Stimulated activated CD8-positive, alpha-beta memory T cell treated with anti-CD3 and anti-CD28 coated beads, Interleukin-4, amount 100 ng/mL, for 48 hours (primary cell): Measurements from ENCODE around the gene SLC35F4.
"Not testable (repeated sequence)": the region's sequence is repeated elsewhere in the genome, so short reads cannot be mapped to it uniquely, and the experiment has no call there.

ENCODE experiments used
- DNase-seq: peaks from one replicate; pipeline ENCODE4 v3.0.0-alpha.2; 2020

Gene SLC35F4

DNA sequence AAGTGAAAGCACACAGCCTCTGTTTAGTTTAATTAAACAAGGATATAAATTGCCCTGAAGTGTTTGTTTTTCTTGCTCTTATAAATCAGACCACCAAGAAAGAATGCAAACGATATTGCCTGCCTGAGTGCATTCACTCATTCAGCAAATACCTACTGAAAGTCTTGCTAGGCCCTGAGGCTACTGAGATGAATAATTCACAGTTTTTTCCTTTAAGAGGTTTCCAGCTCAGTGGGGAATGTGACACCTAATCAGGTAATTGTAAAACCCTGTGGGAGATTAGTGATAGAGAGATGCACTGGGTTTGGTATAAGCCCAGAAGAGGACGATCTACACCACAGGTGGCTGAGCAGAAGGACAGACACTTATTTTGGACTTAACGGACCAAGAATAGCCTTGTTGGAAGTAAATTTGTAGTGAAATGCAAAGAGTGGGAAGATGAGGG is 151.4 kb downstream of the SLC35F4 start:
- DNase-seq, result no peak

DNA sequence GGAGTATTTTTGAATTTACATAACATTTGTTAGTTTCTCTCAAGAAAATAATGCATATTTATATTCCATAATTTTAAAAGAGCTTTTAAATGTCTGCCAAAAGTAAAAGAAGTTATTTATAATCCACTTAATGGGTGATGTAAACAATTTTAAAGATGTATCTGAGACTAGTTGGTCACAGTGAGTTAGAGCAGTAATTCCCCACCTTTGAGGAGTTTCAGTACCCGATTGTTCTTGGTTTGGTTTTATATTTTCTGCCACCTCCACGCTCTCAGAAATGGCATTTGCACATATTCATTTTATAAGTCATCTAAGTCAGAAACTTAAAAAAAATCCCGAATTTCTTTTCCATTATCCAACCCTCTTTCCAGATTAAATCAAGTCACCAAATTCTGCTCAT is 153.2 kb downstream of the SLC35F4 start:
- DNase-seq, result no peak

- no peak for DNase-seq
Measured at GRCh38 chr14:57712102-57712501, 153.8 kb downstream of the SLC35F4 start.

- DNase-seq, result no peak
Measured at GRCh38 chr14:57709909-57710308, 156.0 kb downstream of the SLC35F4 start.

DNA sequence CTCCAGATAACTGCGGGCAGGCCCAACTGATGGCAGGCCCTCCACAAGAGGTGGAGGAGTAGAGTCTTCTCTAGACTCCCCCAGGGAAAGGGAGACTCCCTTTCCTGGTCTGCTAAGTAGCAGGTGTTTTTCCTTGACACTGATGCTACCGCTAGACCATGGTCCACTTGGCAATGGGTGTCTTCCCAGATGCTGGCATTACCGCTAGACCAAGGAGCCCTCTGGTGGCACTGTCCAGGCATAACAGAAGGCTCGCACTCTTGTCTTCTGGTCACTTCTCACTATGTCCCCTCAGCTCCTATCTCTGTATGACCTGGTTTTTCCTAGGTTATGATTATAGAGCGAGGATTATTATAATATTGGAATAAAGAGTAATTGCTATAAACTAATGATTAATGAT is 156.8 kb downstream of the SLC35F4 start:
- not testable (repeated sequence) for DNase-seq

GRCh38 chr14:57707219-57707618 is 158.7 kb downstream of the SLC35F4 start:
- no peak for DNase-seq

GRCh38 chr14:57704763-57705162 is 161.1 kb downstream of the SLC35F4 start:
- no peak for DNase-seq

DNA sequence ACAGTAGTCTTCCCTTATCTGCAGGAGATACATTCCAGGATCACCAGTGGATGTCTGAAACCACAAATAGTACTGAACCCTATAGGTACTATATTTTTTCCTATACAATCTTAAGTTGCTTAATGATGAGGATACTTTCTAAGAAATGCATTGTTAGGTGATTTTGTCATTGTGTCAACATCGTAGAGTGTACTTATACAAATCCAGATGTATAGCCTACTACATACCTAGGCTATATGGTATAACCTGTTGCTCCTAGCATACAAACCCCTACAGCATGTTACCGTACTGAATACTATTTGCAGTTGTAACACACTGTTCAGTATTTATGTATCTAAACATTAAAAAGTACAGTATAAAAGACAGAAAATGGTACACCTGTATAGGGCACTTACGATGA is 165.9 kb downstream of the SLC35F4 start:
- no peak for DNase-seq

GRCh38 chr14:57692671-57693070 is 173.2 kb downstream of the SLC35F4 start:
- no peak for DNase-seq

GRCh38 chr14:57687416-57687815 is 178.5 kb downstream of the SLC35F4 start:
- no peak for DNase-seq

GRCh38 chr14:57686304-57686703 is 179.6 kb downstream of the SLC35F4 start:
- no peak for DNase-seq

DNA sequence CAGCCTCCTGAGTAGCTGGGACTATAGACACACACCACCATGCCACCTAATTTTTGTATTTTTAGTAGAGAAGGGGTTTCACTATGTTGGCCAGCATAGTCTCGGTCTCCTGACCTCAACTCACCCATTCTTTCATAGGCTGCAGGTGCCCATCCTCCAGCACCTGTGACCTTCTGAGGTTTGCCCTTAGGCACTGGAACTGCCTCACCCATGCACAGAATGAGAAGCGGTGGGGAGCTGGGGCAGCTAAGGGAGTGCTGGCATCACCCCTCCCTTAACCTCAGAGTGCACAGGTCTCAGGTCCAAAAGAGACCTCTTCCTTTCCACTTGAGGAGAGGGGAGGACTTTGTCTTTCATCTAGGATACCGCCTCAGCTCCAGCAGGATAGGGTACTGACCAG is 194.9 kb downstream of the SLC35F4 start:
- DNase-seq, result no peak

- no peak for DNase-seq
Measured at GRCh38 chr14:57660208-57660607, 205.7 kb downstream of the SLC35F4 start.

GRCh38 chr14:57659052-57659451 is 206.8 kb downstream of the SLC35F4 start:
- DNase-seq, result no peak

DNA sequence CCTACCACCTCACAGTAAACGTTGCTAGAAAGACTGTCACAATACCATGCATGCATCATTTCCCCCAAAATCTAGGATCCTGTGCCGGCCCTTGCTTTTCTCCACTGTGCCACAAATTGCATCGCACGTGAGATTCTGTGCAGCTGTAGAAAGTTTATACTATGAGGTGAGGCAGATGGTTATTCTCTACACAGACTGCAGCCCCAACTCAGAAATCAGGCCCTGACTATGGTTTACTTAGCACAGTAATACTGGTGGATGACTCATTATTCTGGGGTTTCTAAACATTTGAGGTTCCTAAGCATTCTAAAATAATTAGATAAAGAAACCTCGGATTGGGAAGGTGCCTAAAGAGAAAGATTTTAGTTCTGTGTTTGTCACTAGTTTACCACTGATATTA is 208.4 kb downstream of the SLC35F4 start:
- no peak for DNase-seq

DNA sequence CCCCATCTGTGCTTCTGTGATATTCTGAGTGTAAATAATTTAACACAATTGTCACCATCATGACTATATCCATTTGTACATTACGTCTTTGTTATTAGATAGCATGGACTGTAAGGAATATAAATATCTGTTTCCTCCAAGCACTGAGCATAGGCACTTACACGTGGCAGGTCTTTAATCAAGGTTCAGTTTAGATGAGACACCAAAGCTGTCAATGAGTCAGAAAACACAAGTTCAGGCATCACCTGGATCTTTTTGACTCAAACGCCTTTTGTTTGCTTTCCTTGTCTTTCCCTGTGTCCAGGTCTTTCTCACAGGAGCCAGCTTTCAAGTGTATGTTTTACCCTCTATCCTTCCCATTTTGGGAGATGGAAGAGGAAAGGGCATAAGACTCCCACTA is 209.0 kb downstream of the SLC35F4 start:
- no peak for DNase-seq

GRCh38 chr14:57652769-57653168 is 213.1 kb downstream of the SLC35F4 start:
- no peak for DNase-seq

- no peak for DNase-seq
Measured at GRCh38 chr14:57641776-57642175, 224.1 kb downstream of the SLC35F4 start.

GRCh38 chr14:57640036-57640435 is 225.9 kb downstream of the SLC35F4 start:
- no peak for DNase-seq

GRCh38 chr14:57637901-57638300 is 228.0 kb downstream of the SLC35F4 start:
- no peak for DNase-seq

DNA sequence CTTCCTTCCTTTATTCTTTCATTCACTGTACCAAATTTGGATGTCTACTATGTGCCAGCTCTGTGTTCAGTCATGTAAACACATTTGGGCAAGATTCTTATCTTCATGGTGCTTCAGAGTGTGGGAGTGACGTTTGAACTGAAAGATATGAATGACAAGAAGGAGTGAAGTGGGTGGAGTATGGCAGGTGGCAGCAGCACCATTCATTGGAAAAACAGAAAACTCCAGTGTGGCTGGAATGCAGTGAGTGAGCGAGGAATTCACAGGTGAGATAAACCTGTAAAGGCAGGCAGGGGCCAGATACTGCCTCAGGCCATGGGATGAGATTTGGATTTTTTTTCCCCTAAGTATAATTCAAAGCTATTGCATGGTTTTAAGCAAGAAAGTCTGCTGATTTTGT is 231.6 kb downstream of the SLC35F4 start:
- DNase-seq, result no peak

- no peak for DNase-seq
Measured at GRCh38 chr14:57632649-57633048, 233.2 kb downstream of the SLC35F4 start.

- no peak for DNase-seq
Measured at GRCh38 chr14:57617510-57617909, 248.4 kb downstream of the SLC35F4 start.

DNA sequence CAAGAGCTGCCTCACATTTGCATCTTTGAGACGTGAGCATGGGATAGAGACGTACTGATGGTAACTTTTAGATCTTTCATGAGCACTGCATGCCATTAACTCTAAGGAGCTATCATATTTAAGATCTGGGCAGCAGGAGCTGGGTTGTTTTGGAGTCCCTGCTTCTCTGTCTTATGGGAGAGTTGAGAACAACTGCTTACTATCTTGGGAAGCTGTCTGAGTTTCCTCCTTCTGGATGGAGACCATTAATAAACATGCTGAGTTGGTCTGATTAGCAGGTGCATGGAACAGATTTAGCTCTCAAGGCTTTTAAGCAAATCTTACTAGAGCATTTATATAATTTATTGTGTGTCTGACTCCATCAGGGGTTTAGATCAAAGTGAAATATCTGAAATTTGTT is 252.9 kb downstream of the SLC35F4 start:
- no peak for DNase-seq

DNA sequence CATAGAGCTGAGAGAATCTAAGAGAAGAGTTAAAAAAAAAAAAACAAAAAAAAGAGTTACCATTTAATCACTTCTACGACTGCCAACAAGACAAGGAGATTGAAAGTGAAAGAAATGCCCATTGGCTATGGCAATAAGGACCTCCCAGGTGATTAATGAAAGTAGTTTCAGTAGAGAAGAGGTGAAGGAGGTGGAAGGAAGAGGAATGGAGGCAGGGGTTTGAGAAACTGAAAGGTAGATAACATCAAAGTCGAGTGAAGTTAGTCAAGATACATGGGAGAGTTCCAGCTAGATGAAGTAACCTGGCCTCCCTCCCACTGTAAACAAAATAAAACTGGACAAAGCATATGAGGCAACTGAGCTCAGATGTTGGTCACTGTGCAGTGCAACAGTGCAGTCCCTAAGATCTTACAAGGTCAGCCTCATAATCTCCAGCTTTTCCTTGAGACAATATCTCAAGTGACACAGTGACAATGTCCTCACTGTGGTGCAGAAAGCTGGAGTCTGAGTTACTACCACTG is 254.3 kb downstream of the SLC35F4 start:
- no peak for DNase-seq

GRCh38 chr14:57610631-57611030 is 255.3 kb downstream of the SLC35F4 start:
- no peak for DNase-seq
